H1 (cell line): ENCODE results near the gene F5. TPM values are rescaled to one million over a fixed set of nuclear protein-coding genes. Genes with fewer than 3 reads are reported as not detected.

Experiments used
- ASH2L ChIP-seq: fragments of 200-600, 300-600 bp; sonication (generic); IDR thresholded peaks from one replicate; pipeline ENCODE4 v1.7.1; 2017; ENCODE audit warnings: low read length
- BCL11A ChIP-seq, 2 experiments: IDR thresholded peaks; one replicate each; pipeline ENCODE4 v1.6.1; 2011; ENCODE audit warnings: low read depth in 2 of 2, low read length in 2 of 2, mild to moderate bottlenecking in 2 of 2
- BRCA1 ChIP-seq: IDR thresholded peaks from 2 replicates; pipeline ENCODE4 v1.6.1; 2012; ENCODE audit warnings: low read depth, low read length, improper control_type of control experiment
- CEBPB ChIP-seq: IDR thresholded peaks from 2 replicates; pipeline ENCODE4 v1.6.1; 2012; ENCODE audit warnings: low read depth, low read length
- CHD1 ChIP-seq: IDR thresholded peaks from 2 replicates; pipeline ENCODE4 v1.6.1; 2012; ENCODE audit warnings: low read depth, low read length, improper control_type of control experiment
- EP300 ChIP-seq, 2 experiments: IDR thresholded peaks; 1 replicate in 1 of 2; 2 replicates in 1 of 2; pipeline ENCODE4 v1.6.1; 2011 to 2012; ENCODE audit warnings: low read depth in 2 of 2, low read length in 2 of 2, mild to moderate bottlenecking in 2 of 2, borderline replicate concordance in 1 of 2, inconsistent platforms in 1 of 2, moderate library complexity in 1 of 2
- HDAC2 ChIP-seq, 2 experiments: fragments of 300-600 bp in 1 of 2; sonication (generic) in 1 of 2; IDR thresholded peaks; 2 replicates each; pipeline ENCODE4 v1.6.1; 2011 to 2012; ENCODE audit warnings: low read depth in 2 of 2, low read length in 2 of 2, mild to moderate bottlenecking in 2 of 2, moderate library complexity in 2 of 2, borderline replicate concordance in 1 of 2, inconsistent platforms in 1 of 2
- NRF1 ChIP-seq: IDR thresholded peaks from 2 replicates; pipeline ENCODE4 v1.6.1; 2011; ENCODE audit warnings: mild to moderate bottlenecking, low read depth, low read length, improper control_type of control experiment
- RBBP5 ChIP-seq: IDR thresholded peaks from 2 replicates; pipeline ENCODE4 v1.7.1; 2012; ENCODE audit warnings: low read depth, mild to moderate bottlenecking, inconsistent platforms, low read length, moderate library complexity, borderline replicate concordance
- SAP30 ChIP-seq: fragments of 300-600 bp; sonication (generic); IDR thresholded peaks from 2 replicates; pipeline ENCODE4 v1.7.1; 2012; ENCODE audit warnings: low read length, moderate library complexity, mild to moderate bottlenecking, inconsistent platforms; ENCODE audit not compliant: insufficient read depth, insufficient replicate concordance
- TAF1 ChIP-seq: IDR thresholded peaks from 2 replicates; pipeline ENCODE4 v1.6.1; 2011; ENCODE audit warnings: mild to moderate bottlenecking, low read depth, low read length
- TEAD4 ChIP-seq: IDR thresholded peaks from 2 replicates; pipeline ENCODE4 v1.6.1; 2012; ENCODE audit warnings: low read depth, low read length, inconsistent platforms, mixed read lengths
- polyA plus RNA-seq, 7 experiments: library from polyadenylated mRNA; depleted of rRNA in 3 of 7; stranded (reverse) in 5 of 7; unstranded in 2 of 7; fragments of >200 nt in 5 of 7; fragments of 200-250 nt in 2 of 7; gene quantifications; 1 replicate in 5 of 7; 2 replicates in 1 of 7; 4 replicates in 1 of 7; pipeline versions ENCODE4 v1.2.1 to v1.2.3, GENCODE V29; 2011 to 2013; ENCODE audit warnings: missing spikeins in 2 of 7, mixed read lengths in 2 of 7
- total RNA-seq: library from RNA; stranded (reverse); fragmentation: NEBNext Ultra II Directional; extraction: Animal tissue kit (Norgen Biotek cat#: 25700); gene quantifications from 2 replicates; pipeline ENCODE4 v1.2.1, GENCODE V29; 2021
- TF ChIP-seq, protein P1 (sequence below): IDR thresholded peaks from 2 replicates; pipeline ENCODE4 v1.6.1; 2011; ENCODE audit warnings: low read depth, mild to moderate bottlenecking, low read length; ENCODE audit not compliant: insufficient read depth

Gene F5
- total and polyA plus RNA-seq, 2 of the 8 experiments (the other 6 are each of a cell fraction or from before 2014, with no cell fraction given): 0.04 to 0.06 TPM

GRCh38 chr1:169529068-169529642, 57.1 kb downstream of the F5 start (continued):
- peak; percentile 49; the same call in 1 of the 2 replicates for TF ChIP-seq TAF1
- no peak for TF ChIP-seq HDAC2 (IDR thresholded peaks at IDR 0.05; ENCODE audit: borderline replicate concordance in 1 of 2, low read depth in 2 of 2, low read length in 2 of 2)
- TF ChIP-seq NRF1: no peak
- TF ChIP-seq ASH2L: peak; percentile 97
- peak; percentile 94 for TF ChIP-seq TEAD4
- peak; percentile 90 for TF ChIP-seq CEBPB
- peak in 1 of 2 experiments; percentile 89; a peak in 2 of 3 replicates for TF ChIP-seq EP300 (IDR thresholded peaks at IDR 0.05; ENCODE audit: borderline replicate concordance in 1 of 2, low read depth in 2 of 2, low read length in 2 of 2)
- TF ChIP-seq CHD1: no peak
- TF ChIP-seq BRCA1: no peak
- TF ChIP-seq, protein P1, sequence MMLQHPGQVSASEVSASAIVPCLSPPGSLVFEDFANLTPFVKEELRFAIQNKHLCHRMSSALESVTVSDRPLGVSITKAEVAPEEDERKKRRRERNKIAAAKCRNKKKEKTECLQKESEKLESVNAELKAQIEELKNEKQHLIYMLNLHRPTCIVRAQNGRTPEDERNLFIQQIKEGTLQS: peak; percentile 75; the same call in 1 of the 2 replicates
- peak in 1 of 2 experiments; percentile 51 for TF ChIP-seq BCL11A (IDR thresholded peaks at IDR 0.05; ENCODE audit: low read depth in 2 of 2, low read length in 2 of 2)
- peak; percentile 69; the same call in 1 of the 2 replicates for TF ChIP-seq RBBP5
- no peak for TF ChIP-seq SAP30
